A673 (cell line): ENCODE data around the gene HIBCH. TPM values are rescaled to one million over a fixed set of nuclear protein-coding genes. Genes with fewer than 3 reads are reported as not detected.
A peak's percentile ranks its signal among the peaks of the same experiment; 100 is the strongest.

Experiments used
- BruUV-seq: library from RNA; stranded (reverse); fragments of 400-500 nt; replicated peaks from 2 replicates; lab custom pipeline; 2021; lab: Mats Ljungman, UMichigan
- CTCF ChIA-PET: fragments of 300-600 bp; sonication (Branson Sonifier 250); formaldehyde crosslinking; loops from one replicate; lab custom pipeline; 2022; ENCODE audit warnings: antibody characterized with exemption; lab: Charles Lee
- POLR2A ChIA-PET: fragments of 300-600 bp; sonication (Branson Sonifier 250); formaldehyde crosslinking; loops from one replicate; lab custom pipeline; 2022; ENCODE audit warnings: antibody characterized with exemption; ENCODE audit not compliant: low non-redundant PET; lab: Charles Lee
- DNase-seq: peaks from one replicate; pipeline ENCODE4 v3.0.0-alpha.2; 2015; ENCODE audit warnings: low spot score
- H3K27ac ChIP-seq: fragments of 200-600 bp; sonication (generic); 2 replicates; pipeline ENCODE4 v1.5.1; 2016; ENCODE audit warnings: mixed run types, low read depth, mild to moderate bottlenecking, mixed read lengths, antibody characterized with exemption, low read length; ENCODE audit not compliant: poor library complexity, severe bottlenecking
- H3K27me3 ChIP-seq: fragments of 200-600 bp; sonication (generic); replicated peaks from 2 replicates; pipeline ENCODE4 v1.6.1; 2017; ENCODE audit warnings: mixed run types, low read depth, mild to moderate bottlenecking, mixed read lengths, antibody characterized with exemption, low read length; ENCODE audit not compliant: insufficient read depth, poor library complexity
- H3K36me3 ChIP-seq: fragments of 200-600 bp; sonication (generic); 2 replicates; pipeline ENCODE4 v1.6.1; 2016; ENCODE audit warnings: mixed run types, mild to moderate bottlenecking, mixed read lengths, antibody characterized with exemption, low read length; ENCODE audit not compliant: insufficient read depth, poor library complexity, severe bottlenecking
- H3K4me1 ChIP-seq: fragments of 200-600 bp; sonication (generic); 2 replicates; pipeline ENCODE4 v1.6.1; 2017; ENCODE audit warnings: mixed run types, mild to moderate bottlenecking, mixed read lengths, antibody characterized with exemption, low read length; ENCODE audit not compliant: insufficient read depth, poor library complexity, severe bottlenecking
- H3K4me3 ChIP-seq: fragments of 200-600 bp; sonication (generic); 2 replicates; pipeline ENCODE4 v1.5.1; 2016; ENCODE audit warnings: low read depth, mixed run types, mild to moderate bottlenecking, mixed read lengths, low read length; ENCODE audit not compliant: poor library complexity, severe bottlenecking
- H3K9me3 ChIP-seq: fragments of 200-600 bp; sonication (generic); 2 replicates; pipeline ENCODE4 v1.6.1; 2016; ENCODE audit warnings: mixed run types, low read depth, mild to moderate bottlenecking, mixed read lengths, antibody characterized with exemption, low read length; ENCODE audit not compliant: poor library complexity, severe bottlenecking
- CTCF ChIP-seq: fragments of 300-800, 200-600 bp; sonication (generic); conservative IDR thresholded peaks from 2 replicates; pipeline ENCODE4 v1.5.1; 2017; ENCODE audit warnings: low read depth, mild to moderate bottlenecking, antibody characterized with exemption, low read length, moderate library complexity, mixed read lengths
- EZH2 ChIP-seq: fragments of 200-600 bp; sonication (generic); IDR thresholded peaks from 2 replicates; pipeline ENCODE4 v1.6.1; 2017; ENCODE audit warnings: borderline replicate concordance, low read depth, mild to moderate bottlenecking, mixed read lengths, antibody characterized with exemption, low read length; ENCODE audit not compliant: poor library complexity, severe bottlenecking
- intact Hi-C: fragments of 100-400 bp; cut with micrococcal nuclease; formaldehyde crosslinking; loops from one replicate; pipeline ENCODE4 v1.10.0; 2022; ENCODE audit not compliant: unreplicated experiment
- total RNA-seq: library from RNA; stranded (reverse); gene quantifications from 2 replicates; pipeline ENCODE4 v1.2.3, GENCODE V29; 2021

Gene HIBCH
- total RNA-seq, 1 experiment from 2014 or later = 43.3 TPM

- ChIA-PET CTCF (no interaction called here), POLR2A (no interaction called here)
- no peaks in the 10 kb centered on the region for H3K4me1 ChIP-seq
- no peaks in the 10 kb centered on the region for H3K27me3 ChIP-seq
- no peak overlapping the region for H3K27ac ChIP-seq
- TF ChIP-seq CTCF (no peak), EZH2 (no peak)
- H3K36me3 ChIP-seq = no peaks in the 10 kb centered on the region
- intact Hi-C loops = no loop called here
- no peak overlapping the region for H3K4me3 ChIP-seq
- DNase-seq = no peak
- no peaks in the 10 kb centered on the region for H3K9me3 ChIP-seq
- no TSS peak for BruUV-seq
These were observed 33.3 kb upstream of the HIBCH start for GRCh38 chr2:190352668-190353536.

GRCh38 chr2:190351955-190352354, 32.3 kb upstream of the HIBCH start:
- CTCF ChIA-PET = no interaction called here

GRCh38 chr2:190350371-190350770, 30.7 kb upstream of the HIBCH start:
- intact Hi-C loops = no loop called here
- no peak overlapping the region for H3K27ac ChIP-seq
- H3K9me3 ChIP-seq = no peaks in the 10 kb centered on the region
- no peaks in the 10 kb centered on the region for H3K4me1 ChIP-seq
- no peaks in the 10 kb centered on the region for H3K36me3 ChIP-seq
- CTCF ChIA-PET = no interaction called here
- H3K4me3 ChIP-seq = no peak overlapping the region
- POLR2A ChIA-PET = no interaction called here
- DNase-seq = no peak
- H3K27me3 ChIP-seq = no peaks in the 10 kb centered on the region
- no TSS peak for BruUV-seq
- TF ChIP-seq EZH2 (no peak), CTCF (no peak)

More at GRCh38 chr2:190351955-190352354, 32.3 kb upstream of the HIBCH start:
- no TSS peak for BruUV-seq
- H3K36me3 ChIP-seq = no peaks in the 10 kb centered on the region
- no peak overlapping the region for H3K4me3 ChIP-seq
- no peaks in the 10 kb centered on the region for H3K9me3 ChIP-seq
- no peaks in the 10 kb centered on the region for H3K4me1 ChIP-seq
- no peaks in the 10 kb centered on the region for H3K27me3 ChIP-seq
- TF ChIP-seq EZH2 (no peak), CTCF (no peak)
- H3K27ac ChIP-seq = no peak overlapping the region
- peak; percentile 74 for DNase-seq
- POLR2A ChIA-PET = interaction anchor here (0.6 kb wide), 1 partner anchor 12 kb away, joined by 3 read pairs; no protein-coding TSS in a partner anchor
- intact Hi-C loops = no loop called here
